Pons (tissue), 1 donor: ENCODE results near the gene MUC4.
"Not testable (repeated sequence)": the region's sequence is repeated elsewhere in the genome, so short reads cannot be mapped to it uniquely, and the experiment has no call there.

ENCODE experiments used
- DNase-seq: peaks from one replicate; pipeline ENCODE4 v3.0.0-alpha.2; 2016; ENCODE audit warnings: low spot score

MUC4 gene

DNA sequence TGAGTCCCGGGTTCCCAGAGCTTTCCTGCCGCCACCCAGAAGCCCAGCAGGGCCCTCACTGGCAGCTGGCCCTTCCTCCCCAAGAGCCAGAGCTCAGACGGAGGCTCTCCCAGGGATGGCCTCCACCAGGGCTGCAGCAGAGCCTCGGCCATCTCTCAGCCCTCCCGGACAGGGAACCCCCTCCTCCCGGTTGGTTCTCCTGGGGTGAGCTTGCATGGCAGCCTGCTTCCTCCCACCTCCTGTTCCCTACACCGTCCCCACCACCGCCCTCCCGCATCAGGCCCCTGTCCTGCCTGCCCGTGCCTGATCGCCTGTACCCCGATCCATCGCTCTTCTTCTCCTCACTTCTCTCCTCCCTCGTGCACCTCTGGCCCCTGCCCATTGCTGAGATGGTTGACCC is 24.1 kb upstream of the MUC4 start:
- DNase-seq = no peak

DNA sequence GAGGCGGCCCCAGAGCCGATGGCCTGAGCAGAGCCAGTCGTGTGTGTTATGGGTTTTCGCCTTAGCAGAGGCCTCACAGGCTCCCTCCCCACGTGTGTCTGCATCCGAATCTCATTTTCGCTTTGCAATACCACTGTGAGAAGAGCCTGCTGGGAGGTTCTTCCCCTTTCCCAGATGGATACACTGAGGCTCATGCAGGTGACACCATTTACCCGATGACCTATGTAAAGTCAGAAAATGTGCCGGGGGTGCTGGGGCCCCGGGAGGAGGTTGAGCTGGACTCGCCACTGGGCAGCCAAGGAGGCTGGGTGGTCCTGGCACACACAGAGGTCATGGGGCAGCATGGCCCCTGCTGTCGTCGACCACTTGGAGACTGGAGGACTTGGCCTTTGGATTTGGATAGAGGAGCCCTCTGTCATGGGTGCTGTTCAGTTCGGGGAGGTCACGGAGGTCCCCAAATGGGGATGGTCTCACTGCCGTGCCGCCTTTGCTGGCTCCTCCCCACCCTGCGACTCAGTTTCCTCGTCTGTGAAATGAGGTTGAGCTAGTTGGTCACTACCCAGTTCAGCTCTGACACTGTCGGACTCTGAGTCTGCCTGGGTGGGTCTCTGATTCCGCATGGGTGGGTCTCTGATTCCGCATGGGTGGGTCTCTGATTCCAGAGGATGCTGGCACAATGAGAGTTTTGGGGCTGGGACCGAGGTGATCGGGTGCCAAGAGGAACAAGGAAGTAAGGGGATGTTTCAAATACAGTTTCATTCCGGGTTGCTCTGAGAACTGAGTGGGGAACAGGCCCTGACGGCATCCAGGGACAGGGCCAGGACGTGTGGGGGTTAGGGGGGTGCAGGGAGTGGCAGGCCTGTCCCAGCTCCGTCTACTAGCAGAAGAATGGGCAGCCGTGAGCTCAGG is 23.2 kb upstream of the MUC4 start:
- no peak for DNase-seq

DNA sequence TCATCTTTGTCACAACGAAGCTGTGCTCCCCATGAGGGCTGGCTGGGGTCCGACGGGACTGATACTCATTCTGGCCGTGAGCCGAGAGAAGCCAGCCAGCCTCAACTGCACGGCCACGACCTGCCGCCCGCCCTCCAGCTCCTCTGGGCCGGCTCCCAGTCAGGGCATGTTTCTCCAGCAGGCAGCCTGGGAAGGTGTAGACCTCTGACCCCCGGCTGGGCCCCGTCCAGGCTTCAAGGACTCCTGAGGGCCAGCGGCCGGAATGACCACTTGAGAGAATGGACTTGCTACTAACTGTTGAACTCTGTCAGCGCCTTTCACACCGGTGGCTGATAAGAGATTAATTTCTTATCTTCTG is 18.1 kb upstream of the MUC4 start:
- no peak for DNase-seq

DNA sequence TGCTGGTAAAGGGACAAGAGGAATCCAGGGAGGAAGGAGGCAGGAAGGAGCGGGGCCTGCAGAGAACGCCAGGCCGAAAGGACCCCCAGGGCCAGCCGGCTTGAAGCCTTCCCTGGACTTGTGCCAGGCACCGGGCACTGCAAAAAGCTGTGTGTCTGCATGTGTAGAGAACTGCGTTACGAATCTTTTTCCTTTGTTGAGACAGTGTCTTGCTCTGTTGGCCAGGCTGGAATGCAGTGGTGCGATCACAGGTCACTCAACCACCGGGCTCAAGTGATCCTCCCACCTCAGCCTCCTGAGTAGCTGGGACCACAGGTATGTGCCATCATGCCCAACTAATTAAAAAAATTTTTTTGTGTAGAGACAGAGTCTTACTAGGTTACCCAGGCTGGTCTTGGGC is 17.0 kb upstream of the MUC4 start:
- no peak for DNase-seq

DNA sequence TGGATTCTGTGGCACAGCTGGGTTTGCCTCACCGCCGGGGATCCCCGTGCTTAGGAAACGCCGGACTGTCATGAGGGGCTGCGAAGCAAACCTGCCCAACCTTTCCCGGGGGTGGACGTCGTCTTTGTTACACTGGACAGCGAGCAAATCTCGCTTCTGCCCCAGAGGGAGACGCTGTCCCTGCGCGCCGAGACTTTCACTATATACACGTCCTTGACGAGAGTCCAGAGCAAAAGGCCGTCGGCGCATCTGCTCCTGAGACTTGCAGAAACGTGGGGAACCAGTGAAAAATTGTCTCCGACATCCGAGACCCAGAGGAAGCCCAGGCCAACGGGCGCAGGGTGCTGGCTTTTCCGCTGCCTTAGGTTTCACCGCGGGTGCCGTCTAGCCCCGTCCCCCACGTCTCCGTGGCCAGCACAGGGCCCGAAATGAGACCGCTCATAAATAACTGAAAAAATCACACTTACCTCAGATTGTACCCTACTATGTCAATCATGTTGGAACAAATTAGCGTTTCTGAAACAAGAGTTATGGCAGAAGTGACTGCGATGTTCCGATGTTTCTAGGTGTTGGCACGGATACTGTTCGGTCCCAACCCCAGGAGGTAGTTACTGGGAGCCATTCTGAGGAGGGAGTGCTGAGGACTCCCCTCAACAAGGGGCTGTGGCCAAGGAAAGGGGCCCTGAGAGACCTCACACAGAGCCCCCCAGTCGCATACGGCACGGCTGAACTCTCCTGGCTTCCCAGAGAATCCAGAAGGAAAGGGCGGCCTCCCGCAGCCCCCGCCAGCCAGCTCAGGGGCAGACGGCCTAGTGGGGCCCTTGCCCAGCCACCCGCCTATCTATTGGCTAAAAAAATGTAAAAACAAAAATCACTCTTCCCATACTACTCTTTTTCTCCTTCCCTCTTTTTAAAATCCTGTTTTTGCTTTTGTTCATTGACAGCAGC is 14.4 kb upstream of the MUC4 start:
- DNase-seq = no peak

DNA sequence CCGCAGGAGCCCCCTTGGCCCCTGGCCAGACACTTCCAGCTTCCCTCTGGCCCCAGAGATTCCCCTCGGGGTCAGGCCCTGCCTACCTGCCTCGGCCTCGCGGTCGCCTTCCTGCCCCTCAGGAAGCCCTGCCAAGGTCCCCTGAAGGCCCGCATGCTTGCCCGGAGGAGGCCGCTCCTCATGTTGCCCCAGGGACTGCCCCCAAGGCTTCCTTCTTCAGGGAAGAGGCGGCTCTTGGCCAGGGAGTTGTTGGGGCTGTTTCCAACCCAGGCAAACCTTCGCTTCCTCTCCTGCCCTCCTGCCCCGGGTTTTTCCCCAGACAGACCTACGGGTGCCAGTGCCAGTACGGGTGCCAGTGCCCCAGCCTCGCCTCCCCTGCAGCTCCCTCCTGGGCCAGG is 13.5 kb upstream of the MUC4 start:
- DNase-seq = no peak

DNA sequence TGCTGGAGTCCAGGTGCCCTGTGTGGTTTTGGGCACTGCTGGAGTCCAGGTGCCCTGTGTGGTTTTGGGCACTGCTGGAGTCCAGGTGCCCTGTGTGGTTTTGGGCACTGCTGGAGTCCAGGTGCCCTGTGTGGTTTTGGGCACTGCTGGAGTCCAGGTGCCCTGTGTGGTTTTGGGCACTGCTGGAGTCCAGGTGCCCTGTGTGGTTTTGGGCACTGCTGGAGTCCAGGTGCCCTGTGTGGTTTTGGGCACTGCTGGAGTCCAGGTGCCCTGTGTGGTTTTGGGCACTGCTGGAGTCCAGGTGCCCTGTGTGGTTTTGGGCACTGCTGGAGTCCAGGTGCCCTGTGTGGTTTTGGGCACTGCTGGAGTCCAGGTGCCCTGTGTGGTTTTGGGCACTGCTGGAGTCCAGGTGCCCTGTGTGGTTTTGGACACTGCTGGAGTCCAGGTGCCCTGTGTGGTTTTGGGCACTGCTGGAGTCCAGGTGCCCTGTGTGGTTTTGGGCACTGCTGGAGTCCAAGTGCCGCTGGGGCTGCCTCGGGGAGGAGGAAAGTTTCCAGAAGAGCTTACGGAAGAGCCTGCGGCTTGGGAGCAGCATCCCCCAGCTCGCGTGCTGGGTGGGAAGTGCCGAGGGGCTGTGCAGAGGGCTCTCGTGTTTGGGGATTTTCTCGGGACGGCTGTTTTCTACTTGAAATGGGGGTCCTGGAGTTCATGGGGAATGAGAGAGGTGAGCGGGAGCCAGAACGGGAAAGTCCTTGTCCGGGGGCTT is 12.9 kb upstream of the MUC4 start:
- DNase-seq = not testable (repeated sequence)

DNA sequence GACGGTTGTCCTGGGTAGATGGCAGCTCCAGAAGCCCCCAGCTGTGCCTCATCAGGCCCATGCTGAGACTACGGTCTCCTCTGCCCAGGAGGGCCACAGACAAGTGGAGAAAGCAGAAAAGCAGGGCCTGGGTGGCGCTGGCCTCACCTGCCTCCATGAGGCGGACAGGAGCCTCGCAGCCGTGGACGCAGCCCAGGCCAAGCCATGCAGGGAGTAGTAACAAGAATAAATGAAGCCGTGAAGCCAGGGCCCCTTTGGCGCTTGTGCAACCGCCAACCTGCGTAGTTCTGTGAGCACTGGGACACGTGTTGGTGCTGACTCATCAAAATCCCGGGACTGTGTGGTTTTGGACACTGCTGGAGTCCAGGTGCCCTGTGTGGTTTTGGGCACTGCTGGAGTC is 12.3 kb upstream of the MUC4 start:
- no peak for DNase-seq

DNA sequence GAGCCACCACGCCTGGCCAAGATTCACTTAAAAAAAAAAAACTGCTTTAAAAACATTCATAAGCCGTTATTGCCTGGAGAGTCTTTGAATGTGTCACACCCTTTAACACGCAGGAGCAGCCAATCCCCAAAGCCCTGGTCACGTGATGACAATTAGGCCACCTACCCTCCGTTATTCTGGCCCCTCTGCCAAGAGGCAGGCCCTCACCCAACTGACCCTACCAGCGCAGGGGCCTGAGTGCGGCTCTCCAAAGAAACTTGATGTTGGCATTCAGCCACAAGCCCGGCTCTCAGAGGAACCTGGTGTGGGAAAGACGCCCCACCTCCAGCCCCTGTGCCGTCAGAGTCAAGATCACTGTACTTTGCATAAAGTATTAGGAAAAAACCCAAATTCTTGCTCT is 11.6 kb upstream of the MUC4 start:
- no peak for DNase-seq

DNA sequence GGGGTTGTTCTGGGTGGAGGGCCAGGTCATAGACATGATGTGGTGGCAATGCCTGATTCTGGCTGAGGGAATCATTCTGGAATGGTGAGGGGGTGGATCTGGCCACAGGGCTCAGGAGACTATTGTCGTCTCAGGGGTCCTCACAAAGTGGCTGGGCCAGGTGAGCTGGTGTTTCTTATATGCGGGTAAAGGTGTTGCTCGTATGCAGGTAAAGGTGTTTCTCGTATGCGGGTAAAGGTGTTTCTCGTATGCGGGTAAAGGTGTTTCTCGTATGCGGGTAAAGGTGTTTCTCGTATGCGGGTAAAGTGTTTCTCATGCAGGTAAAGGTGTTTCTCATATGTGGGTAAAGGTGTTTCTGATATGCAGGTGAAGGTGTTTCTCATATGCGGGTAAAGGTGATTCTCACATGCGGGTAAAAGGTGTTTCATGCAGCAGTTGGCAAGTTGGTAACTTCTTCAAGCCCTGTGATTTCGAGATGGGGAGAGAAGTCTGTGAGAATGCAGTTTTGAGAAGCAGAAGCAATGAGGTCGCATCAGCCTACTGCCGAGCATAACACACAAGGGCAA is 10.5 kb upstream of the MUC4 start:
- no peak for DNase-seq

DNA sequence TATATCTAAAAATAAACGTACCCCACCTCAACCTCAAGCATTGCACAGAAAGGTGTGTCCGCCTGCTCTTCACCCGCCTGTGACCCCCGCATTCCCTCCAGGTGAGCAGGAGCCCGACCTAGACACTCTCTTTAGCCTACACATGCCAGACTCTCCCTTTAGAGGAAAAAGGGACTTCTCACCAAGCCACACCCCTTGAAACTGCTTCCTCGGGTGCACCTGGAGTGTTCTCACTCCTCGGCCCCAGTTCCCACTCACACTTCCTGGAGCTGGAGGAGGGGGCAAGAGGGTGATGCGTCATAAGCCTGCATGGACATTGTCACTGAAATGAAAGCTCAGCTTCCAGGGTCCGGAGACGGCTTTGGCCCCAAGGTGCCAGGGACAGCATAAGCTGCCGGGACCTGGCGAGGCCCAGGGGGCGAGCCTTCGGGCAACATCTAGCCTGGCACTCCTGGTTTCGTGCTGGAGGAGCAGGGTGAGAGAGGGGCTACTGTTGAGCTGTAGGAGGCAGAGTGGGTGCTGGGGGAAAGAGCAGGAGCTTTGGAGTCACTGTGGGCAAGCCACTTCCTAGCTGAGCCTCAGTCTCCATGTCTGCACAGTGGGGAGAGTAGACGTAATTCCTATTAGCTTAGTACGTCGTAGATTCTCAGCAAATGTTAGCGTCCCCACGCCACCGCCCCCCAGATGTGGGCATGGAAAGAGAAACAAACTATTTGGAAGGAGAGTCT is 9.8 kb upstream of the MUC4 start:
- DNase-seq = no peak

DNA sequence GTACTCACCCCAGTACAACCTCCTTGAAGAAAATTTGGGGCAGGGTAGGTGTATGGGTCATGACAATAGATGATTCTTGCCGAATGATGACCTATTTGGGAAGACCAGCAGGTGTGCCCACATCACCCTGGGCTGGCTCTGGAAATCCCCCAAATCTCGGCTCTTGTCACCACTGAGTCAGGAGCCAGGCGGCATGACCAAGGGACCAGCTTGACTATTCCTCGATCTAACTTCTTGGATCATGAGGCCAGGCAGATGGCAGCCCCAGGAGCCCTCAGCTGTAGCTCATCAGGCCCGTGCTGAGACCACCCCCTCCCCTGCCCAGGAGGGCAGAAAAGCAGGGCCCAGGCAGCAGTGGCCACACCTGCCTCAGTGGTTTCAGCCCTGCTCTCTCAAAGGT is 9.2 kb upstream of the MUC4 start:
- no peak for DNase-seq

DNA sequence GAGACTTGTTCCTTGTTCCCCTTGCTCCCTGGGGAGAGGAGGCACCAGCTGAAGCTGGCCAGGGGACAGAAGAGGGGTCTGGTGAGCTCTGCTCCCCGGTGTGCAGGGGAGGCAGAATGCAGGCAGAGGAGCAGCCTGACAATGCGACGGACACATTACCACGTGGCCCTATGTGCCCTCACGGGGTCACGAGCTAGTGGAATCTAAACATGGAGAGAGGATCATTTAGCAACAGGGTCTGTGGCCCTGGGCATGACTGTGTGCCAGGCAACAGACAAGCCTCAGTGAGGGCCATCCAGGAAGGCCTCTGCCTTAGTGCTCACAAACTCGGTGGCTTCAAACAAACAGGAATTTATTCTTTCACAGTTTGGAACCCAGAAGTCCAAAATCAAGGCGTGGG is 8.5 kb upstream of the MUC4 start:
- DNase-seq = no peak

DNA sequence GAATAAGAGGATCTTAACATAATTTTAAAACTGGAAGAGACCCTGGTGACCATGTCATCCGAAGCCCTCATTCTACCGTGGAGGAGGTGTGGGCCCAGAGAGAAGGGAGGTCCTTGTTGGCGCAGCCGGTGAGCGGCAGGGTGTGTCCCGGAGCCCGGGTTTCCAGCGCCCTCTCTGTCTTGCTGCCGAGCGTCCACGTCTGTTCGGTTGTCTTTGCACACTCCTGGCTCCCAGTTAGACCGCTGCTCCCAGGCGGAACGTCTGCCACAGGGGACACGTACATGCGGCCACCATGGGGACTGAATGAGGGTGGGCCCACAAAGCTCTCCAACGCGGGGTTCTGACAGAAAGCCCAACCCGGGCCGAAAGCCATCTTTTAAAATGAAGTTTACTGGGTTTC is 6.6 kb upstream of the MUC4 start:
- DNase-seq = no peak

DNA sequence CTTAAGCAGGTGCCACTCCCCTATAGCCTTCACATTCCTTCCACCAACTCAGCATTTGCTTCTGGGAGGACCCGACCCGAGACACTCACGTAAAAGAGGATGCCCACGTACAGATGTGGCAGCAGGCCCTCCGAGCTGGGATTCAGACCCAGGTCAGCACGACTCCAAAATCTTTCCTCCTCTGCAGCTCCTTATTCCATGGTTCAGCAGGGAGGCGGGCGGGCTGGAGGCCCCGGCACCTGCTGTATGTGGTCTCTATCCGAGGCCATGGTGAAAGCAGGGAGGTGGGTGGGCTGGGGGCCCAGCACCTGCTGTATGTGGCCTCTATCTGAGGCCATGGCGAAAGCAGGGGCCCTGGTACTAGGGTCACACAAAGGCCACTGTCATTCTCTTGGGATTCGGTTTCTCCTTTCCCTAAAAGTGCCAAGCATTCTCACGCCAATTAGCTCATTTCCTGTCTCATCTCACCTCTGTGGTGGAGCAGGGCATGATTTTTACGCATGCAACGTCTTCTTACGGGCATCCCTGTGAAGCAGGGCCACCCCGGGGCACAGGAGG is 5.9 kb upstream of the MUC4 start:
- no peak for DNase-seq

DNA sequence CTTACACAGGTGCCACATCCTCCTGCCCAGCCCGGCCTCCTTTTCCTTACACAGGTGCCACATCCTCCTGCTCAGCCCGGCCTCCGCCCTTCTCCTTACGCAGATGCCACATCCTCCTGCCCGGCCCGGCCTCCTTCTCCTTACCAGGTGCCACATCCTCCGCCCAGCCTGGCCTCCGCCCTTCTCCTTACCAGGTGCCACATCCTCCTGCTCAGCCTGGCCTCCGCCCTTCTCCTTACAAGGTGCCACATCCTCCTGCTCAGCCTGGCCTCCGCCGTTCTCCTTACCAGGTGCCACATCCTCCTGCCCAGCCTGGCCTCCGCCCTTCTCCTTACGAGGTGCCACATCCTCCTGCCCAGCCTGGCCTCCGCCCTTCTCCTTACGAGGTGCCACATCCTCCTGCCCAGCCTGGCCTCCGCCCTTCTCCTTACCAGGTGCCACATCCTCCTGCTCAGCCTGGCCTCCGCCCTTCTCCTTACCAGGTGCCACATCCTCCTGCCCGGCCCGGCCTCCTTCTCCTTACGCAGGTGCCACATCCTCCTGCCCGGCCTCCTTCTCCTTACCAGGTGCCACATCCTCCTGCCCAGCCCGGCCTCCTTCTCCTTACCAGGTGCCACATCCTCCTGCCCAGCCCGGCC is 4.7 kb upstream of the MUC4 start:
- DNase-seq = not testable (repeated sequence)

DNA sequence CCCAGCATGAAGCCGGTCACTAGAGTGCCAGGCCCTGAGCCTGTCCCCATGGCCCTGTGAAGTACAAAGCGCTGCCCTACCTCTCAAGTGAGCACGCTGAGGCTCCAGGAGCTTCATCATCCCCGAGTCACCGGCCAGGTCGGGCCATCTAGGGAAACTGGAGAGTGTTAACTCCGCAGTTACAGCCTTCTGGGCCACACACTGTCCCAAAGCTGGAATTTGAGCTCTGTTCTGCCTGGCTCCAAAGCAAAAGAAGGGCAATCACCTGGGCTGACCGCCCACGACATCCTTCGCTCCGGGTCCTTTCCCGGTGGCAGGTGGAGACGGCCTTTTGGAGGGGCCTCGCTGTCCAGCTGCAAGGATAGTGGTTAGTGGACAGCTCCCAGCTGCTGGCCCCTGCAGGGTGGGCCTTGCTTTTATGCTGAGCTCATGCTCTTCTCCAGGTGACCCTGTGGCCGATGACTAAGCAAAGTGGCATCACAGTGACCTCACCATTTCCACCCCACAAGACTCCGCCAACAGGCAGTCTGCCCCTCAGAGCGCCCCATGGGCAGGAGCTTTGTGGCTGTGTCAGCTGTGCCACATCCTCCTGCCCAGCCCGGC is 3.5 kb upstream of the MUC4 start:
- DNase-seq = no peak

DNA sequence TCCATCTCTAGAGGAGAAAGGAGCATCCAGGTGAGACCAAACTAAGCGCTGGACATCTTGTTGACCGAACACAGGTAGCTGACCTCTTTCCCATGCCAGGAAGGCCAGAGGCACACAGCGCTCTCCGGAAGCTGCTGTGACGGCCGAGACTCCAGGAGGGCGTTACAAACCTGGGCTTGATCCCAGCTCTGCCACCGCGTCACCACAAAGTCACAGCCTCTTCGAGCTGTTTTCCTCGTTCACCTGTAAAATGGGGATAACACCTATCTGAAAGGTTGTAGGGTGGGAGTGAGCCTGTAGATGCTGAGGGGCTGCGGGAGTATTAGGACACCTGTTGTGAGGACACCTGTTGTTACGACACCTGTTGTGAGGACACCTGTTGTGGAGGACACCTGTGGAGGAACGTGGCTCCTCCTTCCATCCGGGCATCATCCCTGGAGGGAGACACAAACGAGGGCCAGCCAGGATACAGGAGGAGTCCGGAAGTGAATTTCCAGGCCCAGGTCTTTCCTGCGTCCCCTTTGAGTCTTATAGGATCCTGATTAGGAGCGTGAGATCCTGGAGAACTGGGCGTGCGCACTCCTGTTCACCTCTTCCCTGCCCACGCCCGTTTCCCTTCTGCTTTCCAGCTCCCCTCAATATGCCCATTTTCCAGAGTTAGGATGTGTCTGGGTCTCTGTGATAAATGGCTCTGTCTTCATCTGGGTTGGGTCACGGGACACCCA is 2.3 kb upstream of the MUC4 start:
- DNase-seq = no peak

DNA sequence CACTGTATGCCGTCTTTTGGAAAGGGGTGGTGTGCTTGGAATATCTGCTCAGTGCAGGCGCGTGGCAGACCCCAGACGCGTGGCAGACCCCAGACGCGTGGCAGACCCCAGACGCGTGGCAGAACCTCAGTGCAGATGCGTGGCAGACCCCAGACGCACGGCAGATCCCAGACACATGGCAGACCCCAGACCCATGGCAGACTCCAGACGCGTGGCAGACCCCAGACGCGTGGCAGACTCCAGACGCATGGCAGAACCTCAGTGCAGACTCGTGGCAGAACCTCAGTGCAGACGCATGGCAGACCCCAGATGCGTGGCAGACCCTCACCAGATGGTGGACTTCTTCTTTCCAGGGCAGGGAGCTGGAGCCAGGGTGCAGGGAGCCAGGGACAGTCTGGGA is 637 bp upstream of the MUC4 start:
- DNase-seq = no peak
